Suppressor macrophage (primary cell): ENCODE results near the gene SIM1.
"Not testable (repeated sequence)": the region's sequence is repeated elsewhere in the genome, so short reads cannot be mapped to it uniquely, and the experiment has no call there.

Experiments used
- DNase-seq, 4 experiments: peaks; one replicate each; pipeline ENCODE4 v3.0.0-alpha.2; 2020 to 2022

The SIM1 gene

DNA sequence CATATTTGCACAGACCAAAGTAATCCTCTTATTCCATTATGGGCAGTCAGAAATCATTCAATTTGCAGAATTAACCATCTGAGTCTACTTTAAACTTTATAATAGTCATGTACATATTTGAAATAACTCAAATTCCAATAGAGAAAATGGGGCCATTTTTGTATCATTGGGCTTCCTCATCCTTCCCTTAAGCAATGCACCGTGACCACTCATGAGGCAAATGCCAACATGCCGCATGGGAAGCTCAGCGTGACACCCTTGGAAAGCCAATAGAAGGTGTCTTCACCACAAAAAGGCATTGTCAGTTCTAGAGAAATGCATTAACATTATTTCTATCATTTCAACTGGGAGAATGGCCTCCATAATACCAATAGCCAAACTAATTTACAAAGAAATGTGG, 38.5 kb downstream of the SIM1 start:
- DNase-seq = no peak

DNA sequence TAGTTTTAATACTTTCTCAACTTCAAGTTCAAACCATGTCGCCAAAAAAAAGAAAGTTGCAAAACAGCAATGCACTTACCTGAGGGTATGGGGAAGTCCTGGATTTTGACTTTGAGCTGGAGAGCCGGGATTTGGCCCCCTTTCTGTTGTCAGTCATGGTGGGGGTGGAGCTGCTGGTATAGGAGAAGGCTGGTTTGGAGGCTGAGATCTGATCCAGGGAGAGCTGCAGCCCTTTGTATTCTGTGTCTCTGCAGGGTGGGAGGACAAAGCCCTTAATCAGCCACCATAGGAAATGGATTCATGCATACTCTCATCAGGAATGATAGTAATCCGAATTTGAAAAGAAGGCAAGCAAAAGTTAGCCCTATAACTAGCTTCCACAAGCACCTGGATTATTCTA, 44.0 kb downstream of the SIM1 start:
- DNase-seq = no peak

DNA sequence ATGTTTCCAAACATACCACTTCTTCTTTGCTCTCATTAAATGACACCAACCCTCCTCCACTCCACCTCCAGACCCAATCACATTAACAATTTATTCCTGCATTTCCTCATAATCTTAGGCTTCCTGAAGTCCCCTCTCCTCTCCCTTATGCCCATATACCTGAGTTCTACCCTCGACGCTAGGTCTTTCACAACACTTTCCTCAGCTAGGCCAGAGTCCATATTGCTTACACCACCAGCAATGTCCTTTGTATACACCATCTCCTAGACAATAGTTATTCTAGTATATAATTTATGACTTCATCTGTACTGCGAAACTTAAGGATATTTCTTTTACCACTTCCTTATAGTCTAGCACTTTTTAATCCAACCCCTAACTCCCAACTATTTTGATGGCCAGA, 47.7 kb downstream of the SIM1 start:
- DNase-seq = no peak

DNA sequence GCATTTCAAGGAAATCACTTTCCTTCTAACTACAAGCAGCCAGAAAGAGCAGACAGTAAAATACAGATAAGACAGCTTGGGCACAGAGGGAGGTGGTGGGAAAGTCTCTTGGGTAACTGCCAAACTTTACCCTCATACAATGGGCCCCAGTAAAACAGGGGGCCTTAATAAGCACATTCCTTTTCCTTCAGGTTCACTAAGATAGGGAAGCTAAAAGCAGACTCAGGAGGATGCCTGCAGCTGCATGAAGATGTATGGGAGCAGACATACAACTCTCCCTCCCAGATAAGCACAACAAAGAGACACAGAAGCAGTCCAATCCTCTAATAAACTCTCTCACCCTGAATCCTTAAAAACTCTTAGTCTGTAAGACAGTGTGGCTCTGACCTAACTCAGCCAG, 49.0 kb downstream of the SIM1 start:
- no peak for DNase-seq

DNA sequence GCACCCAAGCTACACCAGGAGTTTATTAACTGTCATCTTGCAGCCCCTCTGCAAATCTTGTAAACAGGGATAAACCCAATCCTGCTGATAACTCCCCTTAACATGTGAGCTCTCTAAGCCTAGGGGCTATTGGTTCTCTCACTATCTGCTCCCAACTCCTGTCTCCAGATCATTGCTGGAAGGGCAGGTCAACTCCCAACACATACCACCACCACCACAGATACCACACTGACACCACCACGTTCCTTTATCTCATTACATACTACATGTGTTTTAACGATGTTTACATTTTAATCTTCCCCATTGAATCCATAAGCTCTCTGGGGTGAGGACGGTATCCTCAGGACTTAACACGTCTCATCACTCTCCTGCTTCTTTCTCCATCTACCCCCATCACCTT, 51.8 kb downstream of the SIM1 start:
- DNase-seq = no peak

DNA sequence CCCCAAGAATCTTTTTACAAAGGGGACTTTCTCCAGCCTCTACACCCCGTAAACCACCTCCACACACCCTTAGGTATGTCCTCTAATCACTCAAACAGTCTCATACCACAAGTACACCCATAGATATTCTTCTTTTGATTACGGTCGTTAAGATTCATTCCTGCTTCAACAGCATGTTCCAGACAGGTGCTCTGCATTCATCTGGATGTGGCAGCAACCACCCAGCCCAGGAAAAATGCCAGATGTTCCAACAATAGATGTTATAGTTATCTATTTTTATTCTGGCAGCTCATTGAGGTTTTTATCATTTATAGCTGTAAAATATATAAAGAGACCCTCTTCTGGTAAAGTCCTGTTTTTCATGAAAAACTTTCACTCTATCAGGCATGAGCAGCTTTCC, 60.7 kb downstream of the SIM1 start:
- no peak for DNase-seq

DNA sequence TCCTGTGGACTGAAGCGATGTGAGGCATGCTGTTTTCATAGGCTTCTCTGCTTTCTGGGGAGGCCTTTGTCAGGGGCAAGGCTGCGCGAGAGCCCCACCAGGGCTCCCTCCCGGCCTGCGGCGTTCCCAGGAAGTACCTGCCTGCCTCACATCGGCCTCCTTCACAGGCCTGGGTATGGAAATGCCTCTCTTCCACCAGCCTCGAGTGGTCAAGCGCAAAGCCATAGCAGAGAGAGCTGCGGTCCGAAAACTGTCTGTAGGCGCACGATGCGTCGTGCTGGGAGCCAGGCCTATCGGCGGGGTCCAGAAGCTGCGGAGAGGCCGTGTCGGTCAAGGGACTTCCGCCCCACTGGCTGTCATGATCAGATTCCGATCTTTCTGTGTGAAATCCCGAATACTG, 71.2 kb downstream of the SIM1 start:
- no peak for DNase-seq

DNA sequence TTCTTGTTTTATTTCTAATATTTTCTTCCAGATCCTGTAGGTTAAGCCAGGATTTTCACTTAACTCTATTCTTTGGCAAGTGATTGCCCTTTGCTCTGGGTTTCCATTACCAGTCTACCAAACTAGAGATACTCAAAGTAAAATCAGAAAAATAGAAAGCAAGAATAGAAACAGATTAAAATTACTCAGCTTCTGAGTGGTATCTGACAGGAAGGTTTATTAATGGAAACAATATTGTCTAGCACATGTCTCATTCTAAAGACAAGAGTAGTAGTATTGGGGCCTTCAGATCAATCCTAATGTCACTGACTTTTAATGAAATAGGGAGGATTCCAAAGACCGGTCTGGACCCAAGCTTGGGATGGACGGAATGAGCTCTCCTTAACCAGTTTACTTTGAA, 72.3 kb downstream of the SIM1 start:
- DNase-seq = no peak

DNA sequence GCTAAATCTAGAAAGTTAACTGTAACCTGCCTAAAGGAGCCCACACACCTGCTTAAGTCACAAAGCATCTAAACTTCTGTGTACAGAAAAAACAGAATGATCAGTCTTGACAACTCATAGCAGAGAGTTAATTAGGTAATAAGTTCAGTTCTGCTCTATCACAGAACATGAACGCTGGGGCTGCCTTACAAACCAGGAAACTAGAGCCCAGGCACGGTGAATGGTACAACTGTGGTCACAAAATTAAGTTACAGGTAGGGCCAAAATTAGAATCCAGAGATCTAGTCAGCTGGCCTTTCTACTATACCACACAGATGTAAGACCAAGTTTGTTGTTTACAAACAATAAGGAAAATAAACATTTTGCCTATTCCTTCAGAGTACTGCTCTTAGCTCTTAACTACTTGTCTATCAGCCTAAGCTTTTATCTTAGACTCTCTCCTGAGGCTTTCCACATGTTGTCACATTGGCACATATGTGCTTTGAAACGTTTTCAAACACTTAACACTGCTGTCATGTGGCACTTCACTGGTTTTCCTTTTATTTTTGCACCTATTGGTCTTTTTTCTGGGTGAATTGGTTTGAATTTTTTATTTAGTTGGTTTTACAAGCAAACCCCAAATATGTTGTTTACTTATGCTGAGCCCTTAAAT, 75.7 kb downstream of the SIM1 start:
- no peak for DNase-seq

DNA sequence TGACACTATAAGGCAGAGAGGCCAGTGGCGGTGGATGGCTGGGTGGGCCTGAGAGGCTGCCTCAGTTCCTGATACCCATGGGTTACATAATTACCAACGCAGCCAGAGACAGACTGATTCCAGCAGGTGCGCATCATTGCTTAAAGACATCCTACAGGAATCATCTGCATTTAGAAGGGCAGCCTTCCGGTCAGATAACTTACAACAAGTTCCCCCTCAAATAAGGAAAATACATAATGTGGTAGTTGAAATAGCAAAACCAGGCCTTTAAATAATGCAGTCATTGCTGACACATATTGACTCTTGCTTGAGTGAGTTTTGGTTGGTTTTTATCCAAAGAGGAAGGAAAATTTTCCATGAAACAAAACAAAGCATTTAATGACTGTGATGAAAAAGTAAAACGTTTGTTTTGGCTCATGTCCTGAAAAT, 81.9 kb downstream of the SIM1 start:
- no peak for DNase-seq

DNA sequence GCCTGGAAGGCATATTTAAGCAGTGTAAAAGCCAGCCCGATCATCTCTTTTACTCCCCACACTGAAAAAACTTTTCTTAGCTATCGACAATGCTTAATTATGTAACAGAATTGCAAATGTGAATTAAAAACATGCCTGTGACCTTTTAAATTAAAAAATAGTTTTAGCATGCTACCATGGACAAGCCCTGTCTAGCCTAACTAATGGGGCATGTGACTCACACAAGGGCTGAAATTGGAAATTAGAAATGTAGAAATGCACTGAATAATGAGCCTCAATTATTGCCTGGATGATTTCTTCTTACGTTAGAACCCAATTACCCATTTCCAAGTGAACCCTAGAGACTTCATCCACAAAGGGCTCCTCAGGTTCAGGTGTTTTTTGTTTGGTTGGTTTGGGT, 82.7 kb downstream of the SIM1 start:
- DNase-seq = no peak

DNA sequence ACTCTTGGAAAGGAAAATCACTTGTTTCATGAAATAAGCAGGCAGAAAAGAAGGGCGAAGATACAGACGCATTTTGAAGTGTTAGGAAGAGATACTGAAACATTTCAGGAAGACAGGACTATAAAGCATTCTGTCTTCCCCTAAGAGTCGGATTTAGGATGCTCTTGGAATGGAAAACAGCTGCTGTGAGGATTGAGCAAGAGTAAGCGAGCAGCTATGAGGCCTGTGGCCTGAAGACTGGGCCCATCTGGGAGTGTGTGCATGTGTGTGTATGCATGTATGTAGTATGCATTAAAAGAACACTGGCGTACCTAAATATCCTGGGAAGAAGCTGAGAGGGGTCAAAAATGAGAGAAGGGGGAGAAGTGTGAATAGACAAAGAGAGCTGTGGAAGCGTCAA, 83.6 kb downstream of the SIM1 start:
- DNase-seq = no peak

DNA sequence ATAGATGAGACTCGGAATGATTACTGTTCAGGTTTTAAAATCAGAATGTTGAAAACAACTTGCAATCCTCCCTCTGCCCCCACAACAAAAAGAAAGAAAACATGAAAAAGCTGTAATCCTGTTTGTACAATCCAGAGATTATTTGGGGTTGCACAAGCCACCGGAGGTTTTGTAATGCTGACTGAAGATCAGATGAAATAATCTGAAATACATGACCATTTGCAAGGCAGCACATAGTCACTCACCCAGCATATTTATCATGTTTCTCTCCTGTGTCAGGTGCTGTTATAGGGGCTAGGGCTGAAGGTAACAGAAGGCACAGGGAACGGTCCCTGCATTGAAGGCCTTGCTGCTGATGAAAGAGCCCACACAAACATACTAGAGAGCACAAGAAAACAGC, 85.3 kb downstream of the SIM1 start:
- no peak for DNase-seq

DNA sequence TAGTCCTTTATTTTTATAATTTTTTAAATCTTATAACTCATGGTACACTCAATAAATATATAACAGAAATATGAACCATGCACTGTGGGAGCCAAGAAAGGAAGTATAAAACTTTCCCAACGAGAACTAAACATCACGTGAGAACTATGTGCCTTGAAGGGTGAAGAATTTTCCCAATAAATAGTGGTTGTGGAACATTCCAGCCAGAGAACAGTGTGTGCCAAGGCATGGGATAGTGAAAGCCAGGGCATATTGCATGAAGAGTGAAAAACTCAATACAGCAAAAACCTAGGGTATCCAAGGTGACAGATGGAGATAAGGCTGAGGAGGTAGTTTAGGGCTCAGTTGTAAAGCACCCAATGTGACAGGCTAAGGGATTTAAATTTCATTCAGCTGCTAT, 86.1 kb downstream of the SIM1 start:
- DNase-seq = no peak

DNA sequence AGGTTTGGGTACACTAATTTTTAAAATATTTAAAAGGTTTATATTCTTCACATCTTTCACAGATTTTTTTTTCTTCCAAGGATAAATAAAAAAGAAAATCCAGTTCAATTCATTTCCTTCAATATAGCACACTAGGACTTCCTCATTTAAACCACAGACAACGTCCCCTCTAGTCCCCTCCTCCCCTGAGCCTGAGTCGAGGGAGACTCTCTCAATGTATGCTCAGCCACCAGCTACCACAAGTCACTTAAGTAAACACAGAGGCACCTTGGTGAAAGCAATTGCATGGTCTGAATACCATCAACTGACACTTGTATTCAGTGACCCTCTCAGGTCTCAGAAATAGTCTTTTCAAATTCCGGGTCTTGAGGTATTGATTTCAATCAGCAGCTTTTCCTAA, 88.6 kb downstream of the SIM1 start:
- DNase-seq = no peak

DNA sequence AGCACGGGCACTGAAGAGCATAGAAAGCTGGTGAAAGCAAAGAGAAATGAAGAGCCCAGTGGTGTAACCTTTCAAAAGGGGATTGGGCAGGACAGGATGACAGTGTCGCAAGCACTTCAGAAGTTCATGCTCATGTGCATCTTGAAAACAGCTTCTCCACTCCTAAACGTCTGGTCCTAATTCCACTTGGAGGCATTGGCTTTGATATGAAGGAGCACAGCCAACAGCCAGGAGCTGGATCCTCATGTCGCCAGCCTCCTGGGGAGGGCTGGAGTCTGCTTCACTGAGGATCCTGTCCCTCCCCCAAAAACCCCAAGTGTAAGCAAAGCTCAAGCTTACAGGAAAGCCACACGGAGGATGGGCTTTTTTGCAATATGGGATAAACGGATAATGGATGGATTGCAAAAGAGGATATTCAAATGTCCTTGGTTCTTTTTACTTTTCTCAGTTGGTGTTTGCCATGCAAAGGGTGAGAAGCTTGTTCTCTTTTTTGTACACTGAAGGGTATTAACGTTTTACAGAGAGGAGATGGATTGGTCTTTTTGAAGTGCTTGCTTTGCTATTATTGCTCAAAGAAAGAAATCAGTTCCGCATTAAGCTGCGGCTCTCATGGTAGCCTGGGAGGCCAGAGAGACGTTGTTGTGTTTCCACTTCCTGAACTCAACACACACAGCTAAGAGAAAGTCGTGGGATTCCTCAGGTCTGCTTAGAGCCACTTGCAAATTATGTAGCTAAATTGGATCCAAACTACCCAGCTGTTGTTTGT, 92.2 kb downstream of the SIM1 start:
- DNase-seq = peak in 1 of 4 experiments; percentile 4

DNA sequence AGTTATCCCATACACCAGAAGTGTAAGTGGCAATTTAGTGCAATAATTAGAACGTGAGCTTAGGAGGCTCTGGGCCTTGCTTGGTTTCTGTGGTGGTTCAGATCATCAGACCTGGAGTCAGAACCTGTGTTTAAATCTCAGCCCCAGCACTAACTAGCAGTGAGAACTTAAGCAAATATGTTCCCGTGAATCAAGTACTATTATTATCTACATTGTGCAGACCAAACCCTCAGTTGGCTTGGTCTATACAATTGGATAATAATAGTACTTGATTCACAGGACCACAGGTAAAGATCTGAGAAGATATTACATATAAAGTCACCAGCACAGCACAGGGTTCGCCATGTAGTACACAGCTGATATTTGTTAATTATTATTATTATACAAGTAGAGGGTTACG, 93.1 kb downstream of the SIM1 start:
- no peak for DNase-seq

DNA sequence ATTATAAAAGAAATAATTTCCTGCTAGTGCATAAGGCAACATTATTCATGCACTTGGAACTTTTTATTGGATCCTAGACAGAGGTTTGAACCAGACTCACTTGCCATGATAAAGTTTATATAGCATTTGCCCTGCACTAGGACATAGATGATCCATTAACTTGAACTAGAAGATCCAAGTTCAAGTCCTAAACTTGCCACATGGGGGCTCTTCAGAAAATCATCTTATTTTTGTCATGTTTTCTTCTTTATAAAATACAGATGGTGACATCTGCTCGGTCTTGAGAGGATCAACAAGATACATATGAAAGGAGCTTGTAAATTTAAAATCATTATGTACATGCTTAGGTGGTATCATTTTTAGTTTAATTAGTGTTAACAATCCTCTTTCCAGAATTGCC, 94.5 kb downstream of the SIM1 start:
- DNase-seq = no peak

DNA sequence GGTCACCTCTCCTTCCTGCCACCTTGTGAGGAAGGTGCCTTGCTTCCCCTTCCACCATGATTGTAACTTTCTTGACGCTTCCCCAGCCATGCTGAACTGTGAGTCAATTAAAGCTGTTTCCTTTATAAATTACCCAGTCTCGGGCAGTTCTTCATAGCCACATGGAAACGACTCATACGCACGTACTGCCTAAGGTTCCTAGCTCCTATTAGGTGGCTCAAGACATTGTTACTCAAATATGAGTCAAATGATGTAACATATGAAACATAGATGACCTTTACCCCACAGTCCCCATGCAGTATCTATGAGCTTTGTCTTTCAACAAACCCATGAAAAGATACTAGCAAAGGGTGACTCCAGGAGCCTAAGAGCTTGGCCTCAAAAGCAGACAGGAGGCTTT, 98.3 kb downstream of the SIM1 start:
- peak; percentile 14 to 44 (median 28) for DNase-seq

DNA sequence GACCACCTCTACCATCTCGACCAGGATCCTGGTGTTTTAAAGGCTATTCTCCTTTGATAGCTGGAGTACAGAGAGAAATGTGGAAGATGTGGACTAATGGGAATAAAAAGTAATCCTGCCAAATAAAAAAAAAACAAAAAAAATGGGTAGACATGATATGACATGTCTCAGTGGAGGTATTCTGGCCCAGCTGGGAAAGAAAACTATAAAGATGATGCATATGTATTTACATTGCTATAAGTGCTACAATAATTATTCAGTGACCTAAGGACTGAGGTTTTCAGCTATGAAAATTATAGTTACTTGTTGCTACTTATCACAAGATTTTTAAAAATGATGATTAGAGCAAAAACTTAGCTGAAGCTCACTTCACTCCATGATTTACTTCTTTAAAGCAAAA, 101.1 kb downstream of the SIM1 start:
- DNase-seq = no peak

DNA sequence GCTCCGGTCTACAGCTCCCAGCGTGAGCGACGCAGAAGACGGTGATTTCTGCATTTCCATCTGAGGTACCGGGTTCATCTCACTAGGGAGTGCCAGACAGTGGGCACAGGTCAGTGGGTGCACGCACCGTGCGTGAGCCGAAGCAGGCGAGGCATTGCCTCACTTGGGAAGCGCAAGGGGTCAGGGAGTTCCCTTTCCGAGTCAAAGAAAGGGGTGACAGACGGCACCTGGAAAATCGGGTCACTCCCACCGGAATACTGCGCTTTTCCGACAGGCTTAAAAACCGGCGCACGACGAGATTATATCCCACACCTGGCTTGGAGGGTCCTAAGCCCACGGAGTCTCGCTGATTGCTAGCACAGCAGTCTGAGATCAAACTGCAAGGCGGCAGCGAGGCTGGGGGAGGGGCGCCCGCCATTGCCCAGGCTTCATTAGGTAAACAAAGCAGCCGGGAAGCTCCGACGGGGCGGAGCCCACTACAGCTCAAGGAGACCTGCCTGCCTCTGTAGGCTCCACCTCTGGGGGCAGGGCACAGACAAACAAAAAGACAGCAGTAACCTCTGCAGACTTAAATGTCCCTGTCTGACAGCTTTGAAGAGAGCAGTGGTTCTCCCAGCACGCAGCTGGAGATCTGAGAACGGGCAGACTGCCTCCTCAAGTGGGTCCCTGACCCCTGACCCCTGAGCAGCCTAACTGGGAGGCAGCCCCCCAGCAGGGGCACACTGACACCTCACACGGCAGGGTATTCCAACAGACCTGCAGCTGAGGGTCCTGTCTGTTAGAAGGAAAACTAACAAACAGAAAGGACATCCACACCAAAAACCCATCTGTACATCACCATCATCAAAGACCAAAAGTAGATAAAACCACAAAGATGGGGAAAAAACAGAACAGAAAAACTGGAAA, 109.7 kb downstream of the SIM1 start:
- not testable (repeated sequence) for DNase-seq

DNA sequence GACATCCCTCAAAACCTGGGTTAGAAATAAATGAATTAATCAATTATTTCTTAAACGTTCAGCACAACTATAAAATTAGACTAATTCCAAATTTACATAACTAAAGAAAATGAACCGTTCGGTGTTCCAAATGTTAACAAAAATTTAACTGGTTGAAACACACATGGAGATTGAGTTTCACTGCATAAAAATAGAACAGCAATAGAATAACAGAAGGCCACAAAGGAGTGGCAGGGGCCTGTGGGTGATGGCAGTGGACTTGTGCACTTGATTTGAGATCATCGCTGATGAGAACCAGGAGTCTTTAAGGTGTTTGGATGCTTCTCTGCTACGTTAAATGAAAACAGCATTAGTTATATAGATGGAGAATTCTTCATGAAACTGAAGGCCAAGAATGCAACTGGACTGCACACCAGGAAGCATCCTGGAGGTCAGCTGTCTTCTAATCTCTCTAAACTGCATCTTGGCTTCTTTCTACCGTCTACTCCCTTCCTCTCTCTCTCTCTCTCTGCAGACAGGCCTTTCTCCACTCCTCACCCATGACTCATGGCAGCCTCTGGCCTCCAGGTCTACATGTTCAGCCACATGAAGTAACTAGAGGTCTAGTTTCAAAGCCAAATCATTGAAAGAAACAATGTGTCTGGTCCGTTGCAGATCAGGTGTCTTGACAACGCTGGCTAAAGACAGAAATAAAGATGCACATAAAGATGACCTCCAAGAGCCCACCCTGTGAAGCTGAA, 111.3 kb downstream of the SIM1 start:
- no peak for DNase-seq

DNA sequence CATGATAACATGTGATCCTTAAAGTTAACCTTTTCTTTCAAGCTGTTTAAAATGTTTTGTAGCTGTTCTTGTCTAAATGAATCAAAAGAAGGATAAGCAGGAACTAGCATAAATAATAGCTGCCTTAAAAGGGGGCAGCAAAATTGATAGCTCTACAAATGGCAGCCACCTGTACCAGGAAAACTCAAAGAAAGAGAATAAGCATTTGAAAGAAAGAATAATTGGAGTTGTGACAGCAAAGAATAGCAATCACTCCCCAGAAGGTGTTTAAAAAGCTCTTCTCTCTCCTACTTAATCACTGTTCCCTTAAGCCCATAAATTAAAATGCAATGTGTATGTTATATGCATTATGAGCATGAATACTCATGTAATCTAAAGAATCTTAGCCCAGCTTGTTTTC, 114.6 kb downstream of the SIM1 start:
- no peak for DNase-seq
